Measurements from ENCODE around the gene CCDC185.

GRCh38 chr1:223419561-223419960 lies 26.3 kb downstream of the CCDC185 start:
- TF ChIP-seq, protein P1, sequence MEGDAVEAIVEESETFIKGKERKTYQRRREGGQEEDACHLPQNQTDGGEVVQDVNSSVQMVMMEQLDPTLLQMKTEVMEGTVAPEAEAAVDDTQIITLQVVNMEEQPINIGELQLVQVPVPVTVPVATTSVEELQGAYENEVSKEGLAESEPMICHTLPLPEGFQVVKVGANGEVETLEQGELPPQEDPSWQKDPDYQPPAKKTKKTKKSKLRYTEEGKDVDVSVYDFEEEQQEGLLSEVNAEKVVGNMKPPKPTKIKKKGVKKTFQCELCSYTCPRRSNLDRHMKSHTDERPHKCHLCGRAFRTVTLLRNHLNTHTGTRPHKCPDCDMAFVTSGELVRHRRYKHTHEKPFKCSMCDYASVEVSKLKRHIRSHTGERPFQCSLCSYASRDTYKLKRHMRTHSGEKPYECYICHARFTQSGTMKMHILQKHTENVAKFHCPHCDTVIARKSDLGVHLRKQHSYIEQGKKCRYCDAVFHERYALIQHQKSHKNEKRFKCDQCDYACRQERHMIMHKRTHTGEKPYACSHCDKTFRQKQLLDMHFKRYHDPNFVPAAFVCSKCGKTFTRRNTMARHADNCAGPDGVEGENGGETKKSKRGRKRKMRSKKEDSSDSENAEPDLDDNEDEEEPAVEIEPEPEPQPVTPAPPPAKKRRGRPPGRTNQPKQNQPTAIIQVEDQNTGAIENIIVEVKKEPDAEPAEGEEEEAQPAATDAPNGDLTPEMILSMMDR (IDR thresholded peaks at IDR 0.05): no peak
- no peak for TF ChIP-seq POLR2A (IDR thresholded peaks at IDR 0.05)

Measured in lower leg skin (tissue), 3 donors.